SK-N-SH treated with all-trans-retinoic acid at 6 μM for 48 hours (cell line): ENCODE results near the gene FDPS.

Source experiments
- CREB5 ChIP-seq: fragments of 250-450 bp; sonication (Bioruptor Pico); IDR thresholded peaks from 2 replicates; pipeline ENCODE4 v1.5.1; 2020; ENCODE audit warnings: low read depth, mild to moderate bottlenecking, moderate library complexity
- CSRNP3 ChIP-seq: fragments of 250-450 bp; sonication (Bioruptor Pico); IDR thresholded peaks from 2 replicates; pipeline ENCODE4 v1.5.1; 2021; ENCODE audit warnings: mild to moderate bottlenecking, moderate library complexity
- PATZ1 ChIP-seq: fragments of 250-450 bp; sonication (Bioruptor Pico); IDR thresholded peaks from 2 replicates; pipeline ENCODE4 v1.8.0; 2020; ENCODE audit warnings: mild to moderate bottlenecking, moderate library complexity, borderline replicate concordance
- PPARA ChIP-seq: fragments of 250-450 bp; sonication (Bioruptor Pico); IDR thresholded peaks from 2 replicates; pipeline ENCODE4 v1.5.0; 2020; ENCODE audit warnings: mild to moderate bottlenecking, borderline replicate concordance
- RARB ChIP-seq: fragments of 250-450 bp; sonication (Bioruptor Pico); IDR thresholded peaks from 2 replicates; pipeline ENCODE4 v1.8.0; 2021; ENCODE audit warnings: mild to moderate bottlenecking, moderate library complexity
- ZC3H10 ChIP-seq: fragments of 250-450 bp; sonication (Bioruptor Pico); IDR thresholded peaks from 2 replicates; pipeline ENCODE4 v1.5.1; 2021; ENCODE audit warnings: mild to moderate bottlenecking, moderate library complexity
- ZFP3 ChIP-seq: fragments of 250-450 bp; sonication (Bioruptor Pico); IDR thresholded peaks from 2 replicates; pipeline ENCODE4 v1.5.0; 2020; ENCODE audit warnings: mild to moderate bottlenecking, moderate library complexity
- ZFP30 ChIP-seq: fragments of 450-650 bp; formaldehyde crosslinking; IDR thresholded peaks from 2 replicates; pipeline ENCODE4 v1.5.0; 2022; ENCODE audit warnings: mild to moderate bottlenecking, moderate library complexity
- ZNF565 ChIP-seq: fragments of 450-650 bp; formaldehyde crosslinking; conservative IDR thresholded peaks from 2 replicates; pipeline ENCODE4 v1.5.0; 2020; ENCODE audit warnings: low read depth, mild to moderate bottlenecking, moderate library complexity
- ZNF70 ChIP-seq: fragments of 450-650 bp; formaldehyde crosslinking; IDR thresholded peaks from 2 replicates; pipeline ENCODE4 v1.5.0; 2020; ENCODE audit warnings: mild to moderate bottlenecking, moderate library complexity

GRCh38 chr1:155261493-155261851, 47.2 kb upstream of the FDPS start:
- TF ChIP-seq ZFP3 (CRISPR knock-in tag) (no peak), ZFP30 (CRISPR knock-in tag) (no peak), ZC3H10 (CRISPR knock-in tag) (no peak), PATZ1 (CRISPR knock-in tag) (no peak), RARB (CRISPR knock-in tag) (no peak), CREB5 (CRISPR knock-in tag) (no peak), CSRNP3 (CRISPR knock-in tag) (no peak), ZNF565 (CRISPR knock-in tag) (no peak), ZNF70 (CRISPR knock-in tag) (no peak), PPARA (CRISPR knock-in tag) (no peak)
